K562 (cell line): ENCODE data around the gene DNAJB7. TPM values are rescaled to one million over a fixed set of nuclear protein-coding genes. Genes with fewer than 3 reads are reported as not detected.

Experiments used
- ADNP ChIP-seq: fragments of 200-800 bp; sonication (Bioruptor generic); IDR thresholded peaks from 2 replicates; pipeline ENCODE4 v1.6.1; 2016; ENCODE audit warnings: missing genetic modification characterization, missing compliant biosample characterization
- CTCF ChIP-seq, 3 experiments: IDR thresholded peaks in 2 of 3; conservative IDR thresholded peaks in 1 of 3; 2 replicates each; pipeline ENCODE4 v1.5.1; 2011 to 2012; ENCODE audit warnings: low read length in 3 of 3, mild to moderate bottlenecking in 3 of 3, control low read depth in 2 of 3, improper control_type of control experiment in 1 of 3, inconsistent platforms in 1 of 3, low read depth in 1 of 3, mixed read lengths in 1 of 3, moderate library complexity in 1 of 3; ENCODE audit not compliant: insufficient read depth in 2 of 3
- ELK1 ChIP-seq: sonication (generic); formaldehyde crosslinking; IDR thresholded peaks from 2 replicates; pipeline ENCODE4 v1.8.1; 2022; ENCODE audit warnings: missing genetic modification reagents
- FOSL1 ChIP-seq: fragments of 200-800 bp; sonication (Bioruptor generic); conservative IDR thresholded peaks from 2 replicates; pipeline ENCODE4 v1.6.1; 2016; ENCODE audit warnings: missing genetic modification characterization, missing compliant biosample characterization
- FOXO4 ChIP-seq: fragments of 450-650 bp; formaldehyde crosslinking; IDR thresholded peaks from 2 replicates; pipeline ENCODE4 v1.4.0; 2020; ENCODE audit warnings: mild to moderate bottlenecking, moderate library complexity
- HCFC1 ChIP-seq: IDR thresholded peaks from 2 replicates; pipeline ENCODE4 v1.6.1; 2012; ENCODE audit warnings: low read depth, low read length, improper control_type of control experiment
- MEF2D ChIP-seq: conservative IDR thresholded peaks from 2 replicates; pipeline ENCODE4 v1.6.1; 2016; ENCODE audit warnings: low read depth, missing genetic modification characterization, missing compliant biosample characterization
- MNT ChIP-seq, 2 experiments: fragments of 450-650 bp; conservative IDR thresholded peaks; 2 replicates each; pipeline ENCODE4 v1.6.1; 2017; ENCODE audit warnings: mild to moderate bottlenecking in 2 of 2, moderate library complexity in 2 of 2
- MTA1 ChIP-seq: fragments of 450-650 bp; IDR thresholded peaks from 2 replicates; pipeline ENCODE4 v1.6.1; 2017; ENCODE audit warnings: borderline replicate concordance
- NR0B1 ChIP-seq: fragments of 450-650 bp; IDR thresholded peaks from one replicate; pipeline ENCODE4 v1.6.1; 2018; ENCODE audit warnings: mild to moderate bottlenecking, moderate library complexity; ENCODE audit not compliant: partially characterized antibody
- TBP ChIP-seq: optimal IDR thresholded peaks from 2 replicates; pipeline ENCODE3; 2011; ENCODE audit warnings: low read depth, low read length, improper control_type of control experiment
- ZNF263 ChIP-seq: sonication (generic); formaldehyde crosslinking; IDR thresholded peaks from 2 replicates; pipeline ENCODE4 v1.8.0; 2022; ENCODE audit warnings: mild to moderate bottlenecking, missing genetic modification reagents, borderline replicate concordance
- ZNF408 ChIP-seq: fragments of 250-450 bp; sonication (Bioruptor Pico); IDR thresholded peaks from 2 replicates; pipeline ENCODE4 v1.4.0; 2020; ENCODE audit warnings: low read depth, mild to moderate bottlenecking, moderate library complexity
- ZNF518B ChIP-seq: fragments of 250-450 bp; sonication (Bioruptor Pico); IDR thresholded peaks from 2 replicates; pipeline ENCODE4 v1.5.0; 2021; ENCODE audit warnings: mild to moderate bottlenecking, moderate library complexity
- ZNF77 ChIP-seq: fragments of 250-450 bp; sonication (Bioruptor Pico); IDR thresholded peaks from 2 replicates; pipeline ENCODE4 v1.5.0; 2020
- polyA plus RNA-seq, 8 experiments: library from polyadenylated mRNA; depleted of rRNA in 4 of 8; stranded (reverse) in 5 of 8; unstranded in 3 of 8; fragments of >200 nt; fragmentation: Nextera tagmentation in 2 of 8; fragmentation: Illumina TruSeq in 1 of 8; extraction: Ambion mirVana in 2 of 8; extraction: Trizol in 1 of 8; gene quantifications; 2 replicates each; pipeline versions ENCODE4 v1.2.1 to v1.2.3, GENCODE V29; 2011 to 2014; ENCODE audit warnings: inconsistent platforms in 1 of 8, missing spikeins in 1 of 8
- total RNA-seq, 7 experiments: library from RNA; depleted of rRNA in 6 of 7; stranded (reverse); fragments of >200 nt in 6 of 7; fragmentation: Illumina TruSeq in 2 of 7; extraction: Trizol in 2 of 7; gene quantifications; 2 replicates each; pipeline versions ENCODE4 v1.2.1 to v1.2.3, GENCODE V29; 2011 to 2021; ENCODE audit warnings: low replicate concordance in 1 of 7

DNAJB7 gene
- total and polyA plus RNA-seq, 9 of the 15 experiments (the other 6 are each of a cell fraction or from before 2014, with no cell fraction given), result 0.13 to 0.21 TPM; not detected in 7

GRCh38 chr22:40818747-40819598, 42.9 kb downstream of the DNAJB7 start, which contains the start of gene SLC25A17 (continued):
- TF ChIP-seq ZNF408 (CRISPR knock-in tag), result no peak
- no peak for TF ChIP-seq MEF2D (tag)
- TF ChIP-seq ADNP (tag), result no peak
- TF ChIP-seq FOXO4 (CRISPR knock-in tag), result no peak
- peak; percentile 53 for TF ChIP-seq TBP
- peak; percentile 57 to 80 for TF ChIP-seq MNT (conservative IDR thresholded peaks at IDR 0.05)
- TF ChIP-seq HCFC1, result no peak
- TF ChIP-seq ZNF518B (CRISPR knock-in tag), result no peak
- 0 out of 2 replicates have a peak, but pooled peaks have one; percentile 14 for TF ChIP-seq FOSL1
- no peak for TF ChIP-seq NR0B1
- TF ChIP-seq ZNF263, result no peak
- TF ChIP-seq ELK1 (CRISPR knock-in tag), result no peak
- peak in 1 of 3 experiments; percentile 39; a peak in 2 of 6 replicates for TF ChIP-seq CTCF (IDR thresholded peaks at IDR 0.05 in 2 of 3, conservative IDR thresholded peaks at IDR 0.05 in 1 of 3; ENCODE audit: insufficient read depth in 2 of 3, low read depth in 1 of 3, low read length in 3 of 3)
- no peak for TF ChIP-seq ZNF77
- peak; percentile 32; the same call in 1 of the 2 replicates for TF ChIP-seq MTA1
